ENCODE results near the gene PRRG3. TPM values are rescaled to one million over a fixed set of nuclear protein-coding genes. Genes with fewer than 3 reads are reported as not detected.

Gene PRRG3
- total and polyA plus RNA-seq, 4 experiments from 2014 or later: not detected

- no peak overlapping the region for H3K27ac Mint-ChIP-seq
- POLR2A ChIA-PET (ENCODE audit: partially characterized antibody): no interaction called here
- no peak overlapping the region for H3K4me3 Mint-ChIP-seq
- H3K4me1 ChIP-seq (ENCODE audit: insufficient read depth, low read length): no peaks in the 10 kb centered on the region
- H3K4me3 ChIP-seq (ENCODE audit: low read length in 2 of 2): no peak overlapping the region
- H3K27me3 ChIP-seq (ENCODE audit: insufficient read depth, low read length): no peaks in the 10 kb centered on the region
- H3K9me3 Mint-ChIP-seq: no peaks in the 10 kb centered on the region
- DNase-seq: no peak
- H3K4me1 Mint-ChIP-seq: no peaks in the 10 kb centered on the region
- H3K36me3 Mint-ChIP-seq: no peaks in the 10 kb centered on the region
- CTCF ChIA-PET (ENCODE audit: partially characterized antibody): no interaction called here
- intact Hi-C loops (cut with micrococcal nuclease): no loop called here
- no peak overlapping the region for H3K27ac ChIP-seq (ENCODE audit: low read depth, low read length)
- no peaks in the 10 kb centered on the region for H3K27me3 Mint-ChIP-seq
- no peaks in the 10 kb centered on the region for H3K9me3 ChIP-seq (ENCODE audit: control insufficient read depth in 1 of 2, low read length in 2 of 2)
- no peaks in the 10 kb centered on the region for H3K36me3 ChIP-seq (ENCODE audit: insufficient read depth, low read length)
Measured at GRCh38 chrX:151710457-151710856, 15.2 kb downstream of the PRRG3 start.

- Histone ChIP-seq H3K4me1 (ENCODE audit: insufficient read depth, low read length) (no peaks in the 10 kb centered on the region), H3K27ac (ENCODE audit: low read depth, low read length) (no peak overlapping the region), H3K27me3 (ENCODE audit: insufficient read depth, low read length) (no peaks in the 10 kb centered on the region), H3K9me3 (ENCODE audit: control insufficient read depth in 1 of 2, low read length in 2 of 2) (no peaks in the 10 kb centered on the region), H3K4me3 (ENCODE audit: low read length in 2 of 2) (no peak overlapping the region), H3K36me3 (ENCODE audit: insufficient read depth, low read length) (no peaks in the 10 kb centered on the region)
- DNase-seq: no peak
- ChIA-PET POLR2A (ENCODE audit: partially characterized antibody) (no interaction called here), CTCF (ENCODE audit: partially characterized antibody) (no interaction called here)
- no peaks in the 10 kb centered on the region for H3K36me3 Mint-ChIP-seq
- H3K27me3 Mint-ChIP-seq: no peaks in the 10 kb centered on the region
- no peak overlapping the region for H3K4me3 Mint-ChIP-seq
- no peak overlapping the region for H3K27ac Mint-ChIP-seq
- intact Hi-C loops (cut with micrococcal nuclease): no loop called here
- H3K9me3 Mint-ChIP-seq: no peaks in the 10 kb centered on the region
- H3K4me1 Mint-ChIP-seq: no peaks in the 10 kb centered on the region
Measured at GRCh38 chrX:151711154-151711553, 15.9 kb downstream of the PRRG3 start.

GRCh38 chrX:151711787-151712186, 16.5 kb downstream of the PRRG3 start:
- H3K4me3 Mint-ChIP-seq: no peak overlapping the region
- peaks cover 0 to 1% of the 10 kb centered on the region in 2 donors for H3K27me3 Mint-ChIP-seq
- no peak overlapping the region for H3K27ac Mint-ChIP-seq
- ChIA-PET CTCF (ENCODE audit: partially characterized antibody) (no interaction called here), POLR2A (ENCODE audit: partially characterized antibody) (no interaction called here)
- H3K4me1 Mint-ChIP-seq: no peaks in the 10 kb centered on the region
- no peaks in the 10 kb centered on the region for H3K36me3 Mint-ChIP-seq
- DNase-seq: no peak
- H3K4me1 ChIP-seq (ENCODE audit: insufficient read depth, low read length): no peaks in the 10 kb centered on the region
- H3K27ac ChIP-seq (ENCODE audit: low read depth, low read length): no peak overlapping the region
- no peaks in the 10 kb centered on the region for H3K36me3 ChIP-seq (ENCODE audit: insufficient read depth, low read length)
- H3K9me3 ChIP-seq (ENCODE audit: control insufficient read depth in 1 of 2, low read length in 2 of 2): no peaks in the 10 kb centered on the region
- no peaks in the 10 kb centered on the region for H3K27me3 ChIP-seq (ENCODE audit: insufficient read depth, low read length)
- no peak overlapping the region for H3K4me3 ChIP-seq (ENCODE audit: low read length in 2 of 2)
- no peaks in the 10 kb centered on the region for H3K9me3 Mint-ChIP-seq
- intact Hi-C loops (cut with micrococcal nuclease): no loop called here

- Mint-ChIP-seq H3K27me3 (peaks cover 0 to 3% of the 10 kb centered on the region in 2 donors), H3K36me3 (no peaks in the 10 kb centered on the region), H3K9me3 (no peaks in the 10 kb centered on the region), H3K4me3 (no peak overlapping the region), H3K27ac (no peak overlapping the region), H3K4me1 (no peaks in the 10 kb centered on the region)
- Histone ChIP-seq H3K36me3 (ENCODE audit: insufficient read depth, low read length) (no peaks in the 10 kb centered on the region), H3K9me3 (ENCODE audit: control insufficient read depth in 1 of 2, low read length in 2 of 2) (no peaks in the 10 kb centered on the region), H3K27ac (ENCODE audit: low read depth, low read length) (no peak overlapping the region), H3K27me3 (ENCODE audit: insufficient read depth, low read length) (no peaks in the 10 kb centered on the region), H3K4me1 (ENCODE audit: insufficient read depth, low read length) (no peaks in the 10 kb centered on the region), H3K4me3 (ENCODE audit: low read length in 2 of 2) (no peak overlapping the region)
- intact Hi-C loops (cut with micrococcal nuclease): no loop called here
- ChIA-PET POLR2A (ENCODE audit: partially characterized antibody) (no interaction called here), CTCF (ENCODE audit: partially characterized antibody) (no interaction called here)
- DNase-seq: no peak
Measured at GRCh38 chrX:151712253-151712652, 17.0 kb downstream of the PRRG3 start.

- H3K4me3 Mint-ChIP-seq: no peak overlapping the region
- no peaks in the 10 kb centered on the region for H3K36me3 Mint-ChIP-seq
- H3K4me1 Mint-ChIP-seq: no peaks in the 10 kb centered on the region
- peaks cover 0 to 4% of the 10 kb centered on the region in 2 donors for H3K27me3 Mint-ChIP-seq
- ChIA-PET POLR2A (ENCODE audit: partially characterized antibody) (no interaction called here), CTCF (ENCODE audit: partially characterized antibody) (no interaction called here)
- no peak overlapping the region for H3K27ac Mint-ChIP-seq
- no peak overlapping the region for H3K27ac ChIP-seq (ENCODE audit: low read depth, low read length)
- intact Hi-C loops (cut with micrococcal nuclease): no loop called here
- H3K9me3 ChIP-seq (ENCODE audit: control insufficient read depth in 1 of 2, low read length in 2 of 2): no peaks in the 10 kb centered on the region
- no peaks in the 10 kb centered on the region for H3K36me3 ChIP-seq (ENCODE audit: insufficient read depth, low read length)
- H3K4me3 ChIP-seq (ENCODE audit: low read length in 2 of 2): no peak overlapping the region
- no peaks in the 10 kb centered on the region for H3K9me3 Mint-ChIP-seq
- no peak for DNase-seq
- H3K4me1 ChIP-seq (ENCODE audit: insufficient read depth, low read length): no peaks in the 10 kb centered on the region
- no peaks in the 10 kb centered on the region for H3K27me3 ChIP-seq (ENCODE audit: insufficient read depth, low read length)
Measured at GRCh38 chrX:151713849-151714248, 18.6 kb downstream of the PRRG3 start.

- no peak overlapping the region for H3K27ac ChIP-seq (ENCODE audit: low read depth, low read length)
- Mint-ChIP-seq H3K4me1 (no peaks in the 10 kb centered on the region), H3K36me3 (no peaks in the 10 kb centered on the region), H3K9me3 (no peaks in the 10 kb centered on the region), H3K27me3 (peaks cover 0 to 4% of the 10 kb centered on the region in 2 donors), H3K27ac (no peak overlapping the region), H3K4me3 (no peak overlapping the region)
- no peaks in the 10 kb centered on the region for H3K36me3 ChIP-seq (ENCODE audit: insufficient read depth, low read length)
- DNase-seq: no peak
- POLR2A ChIA-PET (ENCODE audit: partially characterized antibody): no interaction called here
- no peak overlapping the region for H3K4me3 ChIP-seq (ENCODE audit: low read length in 2 of 2)
- H3K27me3 ChIP-seq (ENCODE audit: insufficient read depth, low read length): no peaks in the 10 kb centered on the region
- no peaks in the 10 kb centered on the region for H3K4me1 ChIP-seq (ENCODE audit: insufficient read depth, low read length)
- H3K9me3 ChIP-seq (ENCODE audit: control insufficient read depth in 1 of 2, low read length in 2 of 2): no peaks in the 10 kb centered on the region
- CTCF ChIA-PET (ENCODE audit: partially characterized antibody): no interaction called here
- intact Hi-C loops (cut with micrococcal nuclease): no loop called here
Measured at GRCh38 chrX:151714362-151714761, 19.1 kb downstream of the PRRG3 start.

- Histone ChIP-seq H3K27ac (ENCODE audit: low read depth, low read length) (no peak within 1 kb of the TSS), H3K4me1 (ENCODE audit: insufficient read depth, low read length) (no peaks in the 10 kb centered on the region), H3K27me3 (ENCODE audit: insufficient read depth, low read length) (no peaks in the 10 kb centered on the region), H3K9me3 (ENCODE audit: control insufficient read depth in 1 of 2, low read length in 2 of 2) (no peaks in the 10 kb centered on the region), H3K4me3 (ENCODE audit: low read length in 2 of 2) (no peak within 1 kb of the TSS), H3K36me3 (ENCODE audit: insufficient read depth, low read length) (no peaks in the 10 kb centered on the region)
- CTCF ChIA-PET (ENCODE audit: partially characterized antibody): no interaction called here
- Mint-ChIP-seq H3K4me1 (no peaks in the 10 kb centered on the region), H3K36me3 (no peaks in the 10 kb centered on the region), H3K4me3 (no peak within 1 kb of the TSS), H3K27ac (no peak within 1 kb of the TSS), H3K27me3 (peaks cover 0 to 4% of the 10 kb centered on the region in 2 donors), H3K9me3 (no peaks in the 10 kb centered on the region)
- intact Hi-C loops (cut with micrococcal nuclease): no loop called here
- POLR2A ChIA-PET (ENCODE audit: partially characterized antibody): no interaction called here
- no peak for DNase-seq
Measured at GRCh38 chrX:151715752-151716151, 20.5 kb downstream of the PRRG3 start, which contains the start of gene FATE1. Gene FATE1 (plus strand): TSS chrX:151716035. CDS start chrX:151716120, 85 bp downstream.

- no peaks in the 10 kb centered on the region for H3K27me3 ChIP-seq (ENCODE audit: insufficient read depth, low read length)
- Mint-ChIP-seq H3K27me3 (peaks cover 0 to 1% of the 10 kb centered on the region in 2 donors), H3K4me1 (no peaks in the 10 kb centered on the region), H3K4me3 (no peak overlapping the region), H3K27ac (no peak overlapping the region), H3K36me3 (no peaks in the 10 kb centered on the region), H3K9me3 (no peaks in the 10 kb centered on the region)
- no peak overlapping the region for H3K4me3 ChIP-seq (ENCODE audit: low read length in 2 of 2)
- no peaks in the 10 kb centered on the region for H3K4me1 ChIP-seq (ENCODE audit: insufficient read depth, low read length)
- ChIA-PET CTCF (ENCODE audit: partially characterized antibody) (no interaction called here), POLR2A (ENCODE audit: partially characterized antibody) (no interaction called here)
- H3K9me3 ChIP-seq (ENCODE audit: control insufficient read depth in 1 of 2, low read length in 2 of 2): no peaks in the 10 kb centered on the region
- no peaks in the 10 kb centered on the region for H3K36me3 ChIP-seq (ENCODE audit: insufficient read depth, low read length)
- intact Hi-C loops (cut with micrococcal nuclease): no loop called here
- no peak for DNase-seq
- H3K27ac ChIP-seq (ENCODE audit: low read depth, low read length): no peak overlapping the region
Measured at GRCh38 chrX:151722241-151722846, 27.1 kb downstream of the PRRG3 start.
